Posterior cingulate gyrus (tissue), 11 donors: ENCODE results near the gene NGFR.
A peak's percentile ranks its signal among the peaks of the same experiment; 100 is the strongest.
"Not testable (repeated sequence)": the region's sequence is repeated elsewhere in the genome, so short reads cannot be mapped to it uniquely, and the experiment has no call there.

Experiments used
- DNase-seq, 10 donors: peaks; one replicate each; pipeline versions ENCODE4 v3.0.0 to v3.0.0-alpha.2; 2020 to 2021; ENCODE audit warnings: mixed read lengths in 3 of 10
- intact Hi-C: fragments of 100-400 bp; cut with DNase I; formaldehyde crosslinking; loops from one replicate; pipeline ENCODE4 v1.15.1; 2023

NGFR gene

DNA sequence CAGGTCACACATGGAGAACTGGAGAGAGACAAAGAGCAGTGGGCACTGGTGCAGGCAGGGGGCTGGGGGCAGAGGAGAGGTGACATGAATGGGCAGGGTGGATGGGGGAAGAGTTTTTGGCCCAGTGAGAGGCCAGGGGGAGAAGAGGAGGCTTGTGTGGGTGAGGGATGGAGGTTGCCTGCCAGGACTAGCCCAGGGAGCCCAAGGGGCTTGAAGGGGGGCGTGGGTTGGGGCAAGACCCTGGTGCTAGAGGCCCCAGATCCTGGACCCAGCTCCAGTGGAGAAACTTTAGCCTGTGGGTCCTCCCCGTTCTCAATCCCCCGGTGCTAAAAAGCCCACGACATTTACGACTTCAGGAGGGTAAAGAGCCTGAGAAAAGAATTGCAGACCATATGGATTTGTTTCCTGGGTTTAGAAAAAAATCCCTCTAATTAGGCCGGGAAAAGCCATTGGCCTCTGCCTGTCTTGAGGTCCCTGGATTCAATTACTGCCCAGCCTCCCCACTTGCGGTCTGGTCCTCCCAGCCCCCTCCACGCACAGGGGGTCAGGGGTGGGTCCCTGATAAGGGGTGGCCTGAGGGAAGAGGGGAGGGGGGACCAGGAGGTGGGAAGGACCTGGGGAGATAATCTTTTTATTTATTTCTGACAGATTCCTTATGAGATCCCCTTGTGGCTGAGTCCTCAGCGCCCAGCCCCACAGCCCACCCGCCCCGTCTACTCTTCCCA is 33.0 kb downstream of the NGFR start:
- peak in 1 of 10 donors; percentile 53 for DNase-seq
- intact Hi-C loops = no loop called here

DNA sequence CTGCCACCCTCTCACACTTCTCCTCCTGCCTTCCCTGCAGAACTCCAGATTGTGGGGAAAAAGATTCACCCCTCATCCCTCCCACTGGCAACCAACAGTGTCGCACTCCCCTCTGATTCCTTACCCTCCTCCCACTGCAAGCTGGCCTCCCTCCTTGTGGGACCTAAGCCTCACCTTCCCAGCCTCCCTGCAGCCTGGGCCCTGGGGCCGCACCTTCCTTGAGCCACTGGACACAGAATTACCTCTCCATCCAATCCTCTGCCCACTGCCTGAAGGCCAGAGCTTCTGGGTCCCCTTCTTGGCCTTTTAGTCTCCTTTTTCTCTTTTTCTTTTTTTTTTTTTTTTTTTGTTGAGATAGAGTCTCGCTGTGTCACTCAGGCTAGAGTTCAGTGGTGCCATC is 33.9 kb downstream of the NGFR start:
- intact Hi-C loops = no loop called here
- DNase-seq = peak in 1 of 10 donors; percentile 10

- no peak for DNase-seq
- intact Hi-C loops = no loop called here
These were observed 35.0 kb downstream of the NGFR start for GRCh38 chr17:49530118-49530517.

DNA sequence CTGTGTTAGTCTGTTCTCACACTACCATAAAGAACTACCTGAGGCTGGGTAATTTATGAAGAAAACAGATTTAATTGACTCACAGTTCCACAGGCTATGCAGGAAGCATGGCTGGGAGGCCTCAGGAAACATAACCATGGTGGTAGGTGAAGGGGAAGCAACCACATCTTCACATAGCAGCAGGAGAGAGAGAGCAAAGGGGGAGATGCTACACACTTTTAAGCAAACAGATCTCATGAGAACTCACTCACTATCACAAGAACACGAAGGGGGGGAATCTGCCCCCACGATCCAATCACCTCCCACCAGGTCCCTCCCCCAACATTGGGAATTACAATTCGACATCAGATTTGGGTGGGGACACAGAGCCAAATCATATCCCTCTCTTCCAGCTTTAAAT is 48.8 kb downstream of the NGFR start:
- intact Hi-C loops = no loop called here
- DNase-seq = peak in 2 of 10 donors; percentile 3 to 6

GRCh38 chr17:49545007-49545660 is 50.0 kb downstream of the NGFR start:
- intact Hi-C loops = no loop called here
- DNase-seq = peak in 2 of 10 donors; percentile 21 to 58

GRCh38 chr17:49545806-49546545 is 50.9 kb downstream of the NGFR start:
- DNase-seq = peak in 2 of 10 donors; percentile 53 to 70
- intact Hi-C loops = no loop called here

DNA sequence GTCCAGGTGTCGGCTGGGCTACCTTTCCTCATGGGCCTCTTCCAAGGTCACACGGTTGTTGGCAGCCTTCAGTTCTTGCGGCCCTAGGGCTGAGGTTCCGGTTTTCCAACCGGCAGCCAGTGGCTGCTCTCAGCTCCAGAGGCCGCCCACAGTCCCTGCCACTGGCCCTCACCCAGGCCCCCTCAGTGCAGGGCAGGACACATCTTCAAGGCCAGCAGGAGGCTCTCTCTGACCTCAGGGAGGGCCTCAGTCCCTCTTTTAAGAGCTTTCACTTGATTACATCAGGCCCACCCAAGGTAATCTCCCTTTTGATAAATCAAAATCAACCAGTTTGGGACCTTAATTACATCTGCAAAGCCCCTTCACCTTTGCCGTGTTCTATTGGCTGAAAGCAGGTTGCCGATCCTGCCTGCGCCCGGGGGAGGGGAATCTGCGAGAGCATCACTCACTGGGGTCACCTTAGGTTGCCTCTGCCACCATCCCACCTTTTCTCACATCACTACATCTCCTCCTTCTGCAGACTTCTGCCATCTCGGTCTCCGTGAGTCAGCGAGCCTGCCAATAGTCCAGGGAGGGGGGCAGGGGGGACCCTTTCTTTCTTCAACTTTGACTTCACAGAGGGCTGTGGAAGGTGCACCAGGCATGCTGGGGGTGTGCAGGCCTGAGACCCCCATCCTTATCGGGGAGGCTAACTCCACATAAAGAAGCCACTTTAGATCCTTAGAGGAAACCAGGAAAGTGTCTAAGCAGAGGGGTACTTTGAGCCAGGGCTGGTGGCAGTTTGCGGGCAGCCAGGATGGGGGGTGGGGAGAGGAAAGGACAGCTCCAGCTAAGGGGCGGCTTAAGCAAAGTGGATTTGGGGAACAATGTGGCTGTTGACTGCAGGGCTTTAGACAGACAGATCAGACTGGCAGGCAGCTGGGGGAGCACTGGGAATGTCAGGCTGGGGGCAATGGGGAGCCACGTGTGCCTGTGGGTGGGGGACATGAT is 51.7 kb downstream of the NGFR start:
- intact Hi-C loops = no loop called here

GRCh38 chr17:49547566-49547965 is 52.5 kb downstream of the NGFR start:
- peak in 1 of 10 donors; percentile 41 for DNase-seq
- intact Hi-C loops = no loop called here

More for the DNA sequence above, 51.7 kb downstream of the NGFR start:
- DNase-seq = peak in 1 of 10 donors; percentile 62

GRCh38 chr17:49548051-49548505 is 53.0 kb downstream of the NGFR start:
- intact Hi-C loops = no loop called here
- DNase-seq = peak in 1 of 10 donors; percentile 77

GRCh38 chr17:49548506-49549310 is 53.6 kb downstream of the NGFR start:
- intact Hi-C loops = no loop called here
- DNase-seq = peak in 4 of 10 donors; percentile 39 to 83 (median 66)

- peak in 1 of 10 donors; percentile 42 for DNase-seq
- intact Hi-C loops = no loop called here
These were observed 54.2 kb downstream of the NGFR start for GRCh38 chr17:49549311-49549605.

DNA sequence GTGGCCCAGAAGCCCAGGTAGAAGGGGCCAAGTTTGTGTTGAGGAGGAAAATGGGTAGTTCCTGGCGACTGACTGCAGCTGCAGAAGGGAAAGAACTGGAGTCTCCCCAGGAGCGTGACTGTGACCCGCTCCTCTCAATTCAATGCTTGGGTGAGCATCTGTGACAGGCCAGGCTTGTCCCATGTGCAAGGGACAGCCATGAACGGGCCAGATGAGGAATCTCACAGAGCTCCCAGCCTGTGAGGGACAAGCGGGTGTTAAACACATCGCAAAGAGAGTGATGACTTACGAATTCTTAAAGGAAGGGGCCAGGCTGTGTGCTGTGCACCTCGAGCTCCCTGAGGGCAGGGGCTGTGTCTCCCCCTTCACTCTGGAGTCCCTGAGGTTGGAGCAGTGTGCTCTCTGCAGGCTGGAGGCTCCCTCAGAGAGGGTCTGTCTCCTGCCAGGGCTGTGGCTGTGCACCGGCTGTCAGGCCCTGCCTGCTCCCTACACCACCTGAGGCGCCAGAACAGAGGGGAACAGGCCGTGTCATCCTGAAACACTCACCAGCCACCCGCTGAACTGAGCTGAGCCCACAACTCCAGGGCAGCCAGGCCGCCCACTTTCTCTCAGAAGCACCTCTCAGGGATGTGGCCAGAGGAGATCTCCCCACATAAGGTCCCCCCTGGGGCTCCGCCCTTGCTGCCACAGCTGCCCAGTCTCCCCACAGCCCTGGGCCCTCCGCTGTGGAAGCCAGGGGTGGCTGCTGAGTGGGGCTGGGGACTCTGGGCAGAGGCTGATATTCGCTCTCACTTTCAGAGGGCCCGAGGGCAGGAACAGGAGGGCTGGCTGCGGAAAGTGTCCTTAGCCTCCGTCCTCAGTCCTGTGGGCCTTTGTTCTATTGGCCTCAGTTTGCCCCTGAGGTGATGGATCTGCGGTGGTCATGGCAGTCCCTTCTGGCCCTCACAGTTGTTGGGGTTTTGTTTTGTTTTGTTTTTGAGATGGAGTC is 54.9 kb downstream of the NGFR start:
- DNase-seq = peak in 1 of 10 donors; percentile 80
- intact Hi-C loops = no loop called here

GRCh38 chr17:49550764-49551163 is 55.7 kb downstream of the NGFR start:
- intact Hi-C loops = not testable (repeated sequence)
- peak in 1 of 10 donors; percentile 22 for DNase-seq

DNA sequence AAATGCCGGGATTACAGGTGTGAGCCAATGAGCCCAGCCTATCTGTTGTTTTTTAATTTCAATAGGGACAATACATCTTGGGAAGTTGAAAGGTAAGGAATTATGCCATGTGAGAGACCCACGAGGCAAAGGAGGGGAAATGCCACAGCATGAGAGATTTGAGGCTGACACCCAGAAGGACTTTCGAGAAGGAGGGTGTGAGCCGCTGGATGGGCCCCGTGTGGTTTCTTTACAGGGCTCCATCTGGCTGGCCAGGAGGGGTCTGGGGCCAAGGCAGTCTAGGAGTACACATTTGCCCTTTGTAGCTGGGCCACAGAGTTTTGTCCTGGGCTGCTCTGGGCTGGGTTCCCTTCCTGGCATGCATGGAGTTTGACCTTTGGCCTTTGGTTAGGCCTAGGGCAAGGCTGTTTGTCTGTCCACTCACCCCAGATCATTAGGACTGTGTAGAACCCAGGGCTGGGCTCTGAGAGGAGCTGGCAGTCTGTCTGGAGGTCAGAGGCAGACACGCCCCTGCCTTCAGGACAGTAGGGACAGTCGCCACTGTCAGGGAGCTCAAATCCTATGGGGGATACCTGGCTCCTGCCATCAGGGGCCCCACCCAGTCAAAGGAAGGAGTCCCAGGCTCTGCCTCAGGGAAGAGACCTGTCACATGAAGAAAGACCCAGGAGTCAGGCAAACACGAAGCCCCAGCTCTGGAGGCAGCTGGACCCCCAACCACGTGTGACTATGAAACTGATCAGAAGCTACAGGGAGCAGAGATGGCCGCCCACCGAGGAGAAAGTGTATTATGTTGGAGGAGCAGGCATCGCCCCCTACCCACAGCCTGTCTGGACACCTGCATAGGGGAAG is 56.4 kb downstream of the NGFR start:
- intact Hi-C loops = no loop called here
- DNase-seq = peak in 1 of 10 donors; percentile 59

- DNase-seq = peak in 1 of 10 donors; percentile 79
- intact Hi-C loops = no loop called here
These were observed 57.1 kb downstream of the NGFR start for GRCh38 chr17:49552070-49552751.

DNA sequence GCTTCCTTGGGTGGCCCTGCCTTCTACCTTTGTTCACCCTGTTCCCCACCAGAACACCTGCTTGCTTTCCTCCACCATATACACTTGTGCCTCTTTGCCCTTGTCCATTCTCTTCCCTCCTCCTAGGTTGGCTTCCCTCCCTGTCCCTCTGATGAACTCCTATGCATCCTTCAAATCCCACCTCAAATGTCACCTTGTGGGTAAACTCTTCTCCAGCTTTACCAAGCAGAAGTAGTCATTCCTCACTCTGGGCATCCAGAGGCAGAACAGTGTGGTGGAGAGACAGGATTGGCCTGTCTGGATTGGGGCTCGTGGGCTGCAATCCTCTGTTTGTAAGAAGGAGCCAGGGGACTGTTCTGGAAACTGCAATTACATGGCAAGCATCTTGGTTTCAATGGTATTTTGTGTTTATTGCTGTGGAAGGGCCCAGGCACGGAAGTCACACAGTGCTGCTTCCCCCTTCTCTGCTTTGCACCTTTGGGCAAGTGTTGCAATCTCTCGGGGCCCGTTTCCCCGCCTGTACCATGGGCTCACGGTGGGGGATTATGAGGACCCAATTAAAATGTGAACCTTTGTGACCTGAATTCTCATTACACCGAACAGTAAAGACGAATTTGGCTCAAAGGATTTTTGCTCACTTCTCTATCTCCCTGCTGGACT is 58.7 kb downstream of the NGFR start:
- DNase-seq = peak in 1 of 10 donors; percentile 49
- intact Hi-C loops = no loop called here
